ENCODE results near the gene ZFYVE28.

Gene ZFYVE28

GRCh38 chr4:2418650-2419571 lies 466 bp upstream of the ZFYVE28 start, which contains the start of gene CFAP99:
CFAP99 (plus strand) TSS chr4:2418955.
- Histone ChIP-seq H3K27me3 (ENCODE audit: control insufficient read depth, insufficient read depth, low read length) (no peaks in the 10 kb centered on the region), H3K36me3 (ENCODE audit: control insufficient read depth, insufficient read depth, low read length) (no peaks in the 10 kb centered on the region), H3K9me3 (ENCODE audit: control insufficient read depth, low read length) (no peaks in the 10 kb centered on the region), H3K27ac (peak within 1 kb of the TSS; percentile 49), H3K79me2 (no peaks in the 10 kb centered on the region), H3K9ac (no peak within 1 kb of the TSS), H3K4me3 (ENCODE audit: low read depth, low read length) (peak within 1 kb of the TSS; percentile 60), H2AFZ (peak within 1 kb of the TSS; percentile 79), H3K4me1 (peaks cover 5% of the 10 kb centered on the region), H3K4me2 (ENCODE audit: low read length) (peak within 1 kb of the TSS; percentile 80)
- TF ChIP-seq, protein P1, sequence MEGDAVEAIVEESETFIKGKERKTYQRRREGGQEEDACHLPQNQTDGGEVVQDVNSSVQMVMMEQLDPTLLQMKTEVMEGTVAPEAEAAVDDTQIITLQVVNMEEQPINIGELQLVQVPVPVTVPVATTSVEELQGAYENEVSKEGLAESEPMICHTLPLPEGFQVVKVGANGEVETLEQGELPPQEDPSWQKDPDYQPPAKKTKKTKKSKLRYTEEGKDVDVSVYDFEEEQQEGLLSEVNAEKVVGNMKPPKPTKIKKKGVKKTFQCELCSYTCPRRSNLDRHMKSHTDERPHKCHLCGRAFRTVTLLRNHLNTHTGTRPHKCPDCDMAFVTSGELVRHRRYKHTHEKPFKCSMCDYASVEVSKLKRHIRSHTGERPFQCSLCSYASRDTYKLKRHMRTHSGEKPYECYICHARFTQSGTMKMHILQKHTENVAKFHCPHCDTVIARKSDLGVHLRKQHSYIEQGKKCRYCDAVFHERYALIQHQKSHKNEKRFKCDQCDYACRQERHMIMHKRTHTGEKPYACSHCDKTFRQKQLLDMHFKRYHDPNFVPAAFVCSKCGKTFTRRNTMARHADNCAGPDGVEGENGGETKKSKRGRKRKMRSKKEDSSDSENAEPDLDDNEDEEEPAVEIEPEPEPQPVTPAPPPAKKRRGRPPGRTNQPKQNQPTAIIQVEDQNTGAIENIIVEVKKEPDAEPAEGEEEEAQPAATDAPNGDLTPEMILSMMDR (IDR thresholded peaks at IDR 0.05) = no peak

DNA sequence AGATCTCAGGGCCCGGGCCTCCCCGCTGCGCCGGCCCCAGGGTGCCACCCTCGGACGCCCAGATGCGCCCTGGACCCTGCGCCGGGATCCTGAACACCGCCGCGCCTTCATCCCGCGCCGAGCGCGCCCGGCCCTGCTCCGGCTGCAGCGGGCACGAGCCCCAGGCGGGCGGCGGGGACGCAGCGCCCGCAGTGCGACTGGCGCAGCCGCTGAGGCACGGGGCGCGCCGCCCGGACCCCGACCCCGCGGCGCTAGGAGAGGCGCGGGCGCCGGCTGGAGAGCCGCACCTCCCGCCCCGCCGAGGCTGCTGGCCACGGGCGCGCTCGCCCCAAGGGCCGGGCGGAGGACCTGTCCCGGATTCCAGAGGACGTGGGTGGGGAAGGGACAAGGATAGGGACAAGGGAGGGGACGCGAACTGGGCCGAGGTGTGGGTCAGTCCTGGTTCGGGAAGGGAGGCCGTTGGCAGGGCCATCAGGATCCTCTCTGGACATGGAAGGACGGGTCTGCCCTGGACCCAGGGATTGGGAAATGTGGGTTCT lies 1.1 kb downstream of the ZFYVE28 start:
- H2AFZ ChIP-seq = peak overlapping the region; percentile 42
- H3K4me1 ChIP-seq = peaks cover 5% of the 10 kb centered on the region
- H3K79me2 ChIP-seq = no peaks in the 10 kb centered on the region
- TF ChIP-seq, protein P1 (IDR thresholded peaks at IDR 0.05) = no peak
- H3K27me3 ChIP-seq (ENCODE audit: control insufficient read depth, insufficient read depth, low read length) = no peaks in the 10 kb centered on the region
- H3K9me3 ChIP-seq (ENCODE audit: control insufficient read depth, low read length) = no peaks in the 10 kb centered on the region
- no peak overlapping the region for H3K27ac ChIP-seq
- H3K9ac ChIP-seq = no peak overlapping the region
- peak overlapping the region; percentile 80 for H3K4me2 ChIP-seq (ENCODE audit: low read length)
- peak overlapping the region; percentile 52 for H3K4me3 ChIP-seq (ENCODE audit: low read depth, low read length)
- H3K36me3 ChIP-seq (ENCODE audit: control insufficient read depth, insufficient read depth, low read length) = no peaks in the 10 kb centered on the region

DNA sequence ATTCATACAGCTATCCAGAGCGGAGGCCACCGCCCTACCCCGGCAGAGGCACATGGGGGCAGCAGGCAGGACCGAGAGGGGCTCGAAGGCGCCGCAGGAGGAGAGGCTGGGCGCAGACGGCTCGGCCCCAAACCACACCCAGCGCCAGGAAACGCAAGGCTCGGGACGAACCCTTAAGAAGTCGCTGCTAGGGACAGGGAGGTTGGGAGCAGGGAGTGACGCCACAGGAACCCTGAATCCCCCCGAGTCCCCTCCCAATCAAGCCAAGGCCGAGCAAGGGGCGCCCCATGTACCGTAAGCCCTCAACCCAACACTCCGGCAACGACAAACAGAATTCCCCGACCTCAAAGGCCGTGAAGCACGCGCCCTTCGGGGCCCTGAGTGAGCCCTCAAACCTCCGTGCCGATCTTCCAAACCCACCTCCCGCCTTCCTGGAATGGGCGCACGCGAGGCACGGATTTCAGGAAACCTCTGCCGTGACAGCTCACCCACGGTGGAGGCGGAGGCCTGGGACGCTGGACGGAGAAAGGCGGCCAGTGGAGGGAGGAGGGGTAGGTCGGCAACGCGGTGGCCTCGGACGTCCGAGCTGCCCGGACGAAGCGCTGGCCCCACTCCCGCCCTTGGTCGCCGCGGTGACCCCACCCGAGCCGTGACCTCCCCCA lies 1.8 kb downstream of the ZFYVE28 start:
- no peaks in the 10 kb centered on the region for H3K9me3 ChIP-seq (ENCODE audit: control insufficient read depth, low read length)
- TF ChIP-seq, protein P1 (IDR thresholded peaks at IDR 0.05) = no peak
- no peak overlapping the region for H3K4me3 ChIP-seq (ENCODE audit: low read depth, low read length)
- H3K36me3 ChIP-seq (ENCODE audit: control insufficient read depth, insufficient read depth, low read length) = no peaks in the 10 kb centered on the region
- no peaks in the 10 kb centered on the region for H3K27me3 ChIP-seq (ENCODE audit: control insufficient read depth, insufficient read depth, low read length)
- H3K4me2 ChIP-seq (ENCODE audit: low read length) = peak overlapping the region; percentile 64
- H3K9ac ChIP-seq = no peak overlapping the region
- H3K4me1 ChIP-seq = peaks cover 5% of the 10 kb centered on the region
- peak overlapping the region; percentile 42 for H2AFZ ChIP-seq
- no peak overlapping the region for H3K27ac ChIP-seq
- H3K79me2 ChIP-seq = no peaks in the 10 kb centered on the region

DNA sequence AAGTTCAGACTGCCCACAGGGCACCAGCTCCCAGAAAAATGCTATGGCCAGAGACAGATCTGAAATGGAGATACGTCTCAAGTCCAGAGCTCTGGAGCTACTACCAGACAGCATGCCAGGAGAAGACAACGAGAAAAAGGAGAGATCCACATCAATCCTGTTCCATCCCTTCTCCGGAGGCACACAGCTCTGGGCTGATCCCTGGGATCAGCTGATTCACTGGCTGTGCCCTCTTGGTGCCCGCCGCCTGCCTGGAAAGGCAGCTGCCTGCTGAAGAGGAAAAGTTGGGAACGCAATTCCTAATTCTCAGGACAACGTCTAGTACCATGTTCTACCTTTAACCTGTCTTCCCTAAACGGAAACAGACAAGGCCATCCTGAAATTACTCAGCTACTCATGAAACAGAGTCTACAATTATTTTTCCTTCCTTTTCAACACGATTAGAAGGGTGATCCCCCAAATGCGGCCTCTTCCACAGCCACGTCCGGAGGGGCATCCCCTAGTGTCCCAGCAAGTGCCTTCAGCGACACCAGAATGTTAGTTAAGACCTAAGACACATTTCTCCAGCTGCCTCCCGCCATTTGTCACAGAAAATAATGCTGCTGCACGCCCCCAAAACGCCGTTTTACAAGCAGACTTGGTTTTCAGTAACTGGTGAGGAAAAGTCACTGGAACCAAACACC lies 2.4 kb downstream of the ZFYVE28 start:
- Histone ChIP-seq H3K4me1 (peaks cover 5% of the 10 kb centered on the region), H3K27ac (no peak overlapping the region), H3K79me2 (no peaks in the 10 kb centered on the region), H3K27me3 (ENCODE audit: control insufficient read depth, insufficient read depth, low read length) (no peaks in the 10 kb centered on the region), H2AFZ (no peak overlapping the region), H3K4me3 (ENCODE audit: low read depth, low read length) (no peak overlapping the region), H3K9me3 (ENCODE audit: control insufficient read depth, low read length) (no peaks in the 10 kb centered on the region), H3K9ac (no peak overlapping the region), H3K4me2 (ENCODE audit: low read length) (no peak overlapping the region), H3K36me3 (ENCODE audit: control insufficient read depth, insufficient read depth, low read length) (no peaks in the 10 kb centered on the region)
- TF ChIP-seq, protein P1 (IDR thresholded peaks at IDR 0.05) = no peak
